CD4-positive, alpha-beta T cell treated with Interleukin-6 at 100 ng/mL for 8 hours (primary cell): ENCODE results near the gene WNT8A.

Experiments used
- DNase-seq: peaks from one replicate; pipeline ENCODE4 v3.0.0-alpha.2; 2020; ENCODE audit warnings: mixed read lengths, low spot score

The WNT8A gene

GRCh38 chr5:138091685-138092084, 7.9 kb downstream of the WNT8A start:
- no peak for DNase-seq

- no peak for DNase-seq
Measured at GRCh38 chr5:138092301-138092700, 8.5 kb downstream of the WNT8A start.

- DNase-seq, result no peak
Measured at GRCh38 chr5:138093036-138093435, 9.2 kb downstream of the WNT8A start.

- no peak for DNase-seq
Measured at GRCh38 chr5:138095100-138095907, 11.5 kb downstream of the WNT8A start.

- no peak for DNase-seq
Measured at GRCh38 chr5:138096363-138096762, 12.5 kb downstream of the WNT8A start.

- DNase-seq, result no peak
Measured at GRCh38 chr5:138096997-138097828, 13.4 kb downstream of the WNT8A start.

- no peak for DNase-seq
Measured at GRCh38 chr5:138102454-138103318, 18.9 kb downstream of the WNT8A start.

- no peak for DNase-seq
Measured at GRCh38 chr5:138103319-138103637, 19.4 kb downstream of the WNT8A start.

- DNase-seq, result no peak
Measured at GRCh38 chr5:138105709-138106108, 21.9 kb downstream of the WNT8A start.

GRCh38 chr5:138107213-138107612, 23.4 kb downstream of the WNT8A start:
- DNase-seq, result no peak

GRCh38 chr5:138109463-138110265, 25.8 kb downstream of the WNT8A start:
- no peak for DNase-seq

- DNase-seq, result no peak
Measured at GRCh38 chr5:138110266-138110963, 26.6 kb downstream of the WNT8A start.

- DNase-seq, result no peak
Measured at GRCh38 chr5:138111181-138111580, 27.3 kb downstream of the WNT8A start.

- no peak for DNase-seq
Measured at GRCh38 chr5:138111937-138112336, 28.1 kb downstream of the WNT8A start.

- DNase-seq, result no peak
Measured at GRCh38 chr5:138115254-138115653, 31.4 kb downstream of the WNT8A start.

- no peak for DNase-seq
Measured at GRCh38 chr5:138128334-138128733, 44.5 kb downstream of the WNT8A start.

- DNase-seq, result no peak
Measured at GRCh38 chr5:138129347-138129746, 45.5 kb downstream of the WNT8A start.

- no peak for DNase-seq
Measured at GRCh38 chr5:138132543-138132942, 48.7 kb downstream of the WNT8A start.

- DNase-seq, result no peak
Measured at GRCh38 chr5:138138949-138139780, 55.3 kb downstream of the WNT8A start, which contains the start of gene NME5. NME5 (minus strand) TSS chr5:138139428; CDS start chr5:138138780, 648 bp downstream.

- DNase-seq, result no peak
Measured at GRCh38 chr5:138139781-138140090, 55.9 kb downstream of the WNT8A start.
